ENCODE measurements around the gene RPS26. TPM values are rescaled to one million over a fixed set of nuclear protein-coding genes. Genes with fewer than 3 reads are reported as not detected.

Gene RPS26
- total RNA-seq, 2 donors from 2014 or later, result 33.2 to 45.2 TPM

Other genes with a start within 250 kb of the RPS26 start
- gene SARNP, start 224.2 kb upstream of the RPS26 start, total RNA-seq, result 10 to 100 TPM; 47.8 to 49.8 TPM
- gene ORMDL2, start 223.9 kb upstream of the RPS26 start, total RNA-seq, result 10 to 100 TPM; 27.3 to 31.1 TPM
- 10 to 100 TPM; 23.0 to 24.7 TPM for gene DNAJC14, start 212.3 kb upstream of the RPS26 start, total RNA-seq
- 10 to 100 TPM; 39.7 to 48.7 TPM for gene MMP19, start 199.0 kb upstream of the RPS26 start, total RNA-seq
- gene PYM1, start 114.0 kb upstream of the RPS26 start, total RNA-seq, result 10 to 100 TPM; 18.6 to 19.6 TPM
- 10 to 100 TPM; 35.4 to 38.0 TPM for gene DGKA, start 110.8 kb upstream of the RPS26 start, total RNA-seq
- gene PMEL, start 75.9 kb upstream of the RPS26 start, total RNA-seq, result 10 to 100 TPM in 1 of 2 donors, 1 to 10 TPM in 1; 5.0 to 26.1 TPM
- 10 to 100 TPM; 17.7 to 22.8 TPM for gene CDK2, start 75.1 kb upstream of the RPS26 start, total RNA-seq
- gene RAB5B, start 67.8 kb upstream of the RPS26 start, total RNA-seq, result 100 to 1,000 TPM; 108 to 109 TPM
- gene SUOX, start 44.6 kb upstream of the RPS26 start, total RNA-seq, result 10 to 100 TPM; 15.0 to 15.9 TPM
- gene IKZF4, start 20.9 kb upstream of the RPS26 start, total RNA-seq, result 1 to 10 TPM; 5.6 to 8.6 TPM
- gene ERBB3, start 38.2 kb downstream of the RPS26 start, total RNA-seq, result 1 to 10 TPM in 1 of 2 donors, under 1 TPM in 1; 0.71 to 1.4 TPM
- 10 to 100 TPM; 59.3 to 71.7 TPM for gene PA2G4, start 62.6 kb downstream of the RPS26 start, total RNA-seq
- 1,000 to 10,000 TPM; 2,364 to 2,753 TPM for gene RPL41, start 74.7 kb downstream of the RPS26 start, total RNA-seq
- gene ZC3H10, start 76.3 kb downstream of the RPS26 start, total RNA-seq, result 1 to 10 TPM; 7.9 to 8.0 TPM
- gene ESYT1, start 86.3 kb downstream of the RPS26 start, total RNA-seq, result 100 to 1,000 TPM; 113 to 120 TPM
- 10 to 100 TPM; 32.9 to 35.7 TPM for gene MYL6B, start 110.7 kb downstream of the RPS26 start, total RNA-seq
- gene MYL6, start 116.4 kb downstream of the RPS26 start, total RNA-seq, result 1,000 to 10,000 TPM; 3,219 to 3,986 TPM
- 10 to 100 TPM; 81.0 to 93.9 TPM for gene SMARCC2, start 147.6 kb downstream of the RPS26 start, total RNA-seq
- 10 to 100 TPM; 40.1 to 44.2 TPM for gene RNF41, start 180.0 kb downstream of the RPS26 start, total RNA-seq
- 10 to 100 TPM; 19.9 to 23.1 TPM for gene NABP2, start 182.4 kb downstream of the RPS26 start, total RNA-seq
- gene SLC39A5, start 188.1 kb downstream of the RPS26 start, total RNA-seq, result not detected
- 10 to 100 TPM; 24.6 to 34.5 TPM for gene ANKRD52, start 216.5 kb downstream of the RPS26 start, total RNA-seq
- 10 to 100 TPM in 1 of 2 donors, 1 to 10 TPM in 1; 9.6 to 10.1 TPM for gene COQ10A, start 225.0 kb downstream of the RPS26 start, total RNA-seq

All from posterior vena cava (tissue), 2 donors.